Amniotic epithelial cell (primary cell): Measurements from ENCODE around the gene AMY2B.
"Not testable (repeated sequence)": the region's sequence is repeated elsewhere in the genome, so short reads cannot be mapped to it uniquely, and the experiment has no call there.

Source experiments
- DNase-seq: peaks from one replicate; pipeline ENCODE4 v3.0.0-alpha.2; 2010; ENCODE audit warnings: low read depth

The AMY2B gene

DNA sequence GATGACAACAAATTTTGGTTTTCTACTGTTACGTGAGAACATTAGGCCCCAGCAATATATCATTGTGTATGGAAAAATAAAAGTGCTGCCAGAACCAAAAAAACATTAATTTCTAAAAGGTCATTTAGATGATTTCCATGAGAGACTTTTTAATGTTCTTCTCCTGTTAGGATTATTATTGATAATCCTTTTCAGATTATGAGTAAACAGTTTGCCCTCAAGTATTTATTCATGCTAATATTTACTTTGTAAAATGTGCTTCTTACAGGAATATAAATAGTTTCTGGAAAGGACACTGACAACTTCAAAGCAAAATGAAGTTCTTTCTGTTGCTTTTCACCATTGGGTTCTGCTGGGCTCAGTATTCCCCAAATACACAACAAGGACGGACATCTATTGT, at the start of gene AMY2B:
Gene AMY2B, plus strand, starts transcription at position 301 of the 400 bp plus-strand sequence. Its CDS starts 14 bp downstream, at position 315.
- not testable (repeated sequence) for DNase-seq

DNA sequence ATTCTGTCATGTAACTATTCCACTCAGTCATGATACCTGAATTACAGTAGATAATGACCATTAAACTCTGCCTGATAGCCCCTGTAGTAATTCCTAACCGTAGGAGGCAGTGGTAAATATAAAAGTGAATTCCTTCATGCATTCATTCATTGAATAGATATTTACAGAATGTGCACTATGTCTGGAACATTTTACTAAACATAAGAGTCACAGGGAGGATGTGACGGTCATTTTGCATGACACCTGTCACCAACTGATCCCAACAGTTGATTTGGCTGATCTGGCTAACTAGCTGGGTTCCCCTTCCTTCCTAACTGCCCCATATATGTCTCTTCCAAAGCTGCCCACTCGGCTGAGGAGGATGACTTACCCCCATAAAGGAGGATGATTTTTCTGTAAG, 48.0 kb upstream of the AMY2B start:
- no peak for DNase-seq

DNA sequence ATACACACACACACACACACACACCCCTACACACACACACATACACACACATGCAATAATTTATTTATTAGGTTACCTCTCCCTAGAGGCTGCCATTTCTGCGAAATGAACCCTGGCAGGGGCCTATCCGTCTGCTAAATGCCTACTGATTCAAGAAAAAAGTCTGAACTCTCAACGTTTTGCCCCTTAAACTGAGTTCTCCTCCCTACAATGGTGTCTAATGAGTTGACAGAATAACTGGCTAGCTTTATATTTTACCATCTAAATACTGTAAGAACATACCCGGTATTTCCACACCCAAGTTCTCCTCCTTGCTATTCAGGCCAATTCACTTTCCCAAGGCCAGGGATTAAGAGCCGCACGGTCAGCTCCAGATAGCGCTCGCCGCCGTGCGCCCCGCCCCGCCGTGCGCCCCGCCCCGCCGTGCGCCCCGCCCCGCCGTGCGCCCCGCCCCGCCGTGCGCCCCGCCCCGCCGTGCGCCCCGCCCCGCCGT, 46.2 kb upstream of the AMY2B start:
- DNase-seq = peak; percentile 91

DNA sequence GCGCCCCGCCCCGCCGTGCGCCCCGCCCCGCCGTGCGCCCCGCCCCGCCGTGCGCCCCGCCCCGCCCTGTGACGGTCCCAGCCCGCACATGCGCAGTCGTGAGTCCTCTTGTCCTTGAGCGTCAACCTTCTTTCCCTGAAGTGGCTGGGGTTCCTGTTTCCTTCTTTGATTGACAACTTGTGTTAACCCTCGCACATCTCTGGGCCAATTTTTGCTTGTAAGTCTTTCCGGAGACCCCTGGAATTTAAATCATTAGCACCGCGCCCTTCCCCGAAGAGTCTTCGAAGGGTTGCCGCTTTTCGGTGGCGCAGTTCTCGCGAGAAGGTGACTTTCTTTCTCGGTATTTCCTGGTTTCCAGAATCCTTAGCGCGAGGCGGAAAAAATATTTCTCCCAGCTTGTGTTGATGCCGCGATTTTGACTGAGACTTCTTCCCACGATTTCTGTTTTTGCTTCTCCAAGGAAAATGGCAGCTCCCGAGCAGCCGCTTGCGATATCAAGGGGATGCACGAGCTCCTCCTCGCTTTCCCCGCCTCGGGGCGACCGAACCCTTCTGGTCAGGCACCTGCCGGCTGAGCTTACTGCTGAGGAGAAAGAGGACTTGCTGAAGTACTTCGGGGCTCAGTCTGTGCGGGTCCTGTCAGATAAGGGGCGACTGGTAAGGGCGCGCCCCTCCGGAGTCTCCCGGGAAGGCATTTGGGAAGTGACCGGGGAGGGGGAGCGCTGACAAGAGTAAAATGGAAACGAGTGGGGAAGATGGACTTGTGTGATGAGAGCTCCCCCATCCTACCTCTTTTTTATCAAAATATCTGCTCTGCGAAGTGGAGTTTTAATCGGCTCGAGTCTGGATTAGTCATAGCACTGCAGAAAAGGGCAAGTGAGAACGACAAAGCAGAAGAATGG, 45.5 kb upstream of the AMY2B start, which contains the start of gene RNPC3:
Gene RNPC3, plus strand, starts transcription at position 93 of the 901 bp plus-strand sequence. Its CDS starts 372 bp downstream, at position 465.
- peak; percentile 88 for DNase-seq

DNA sequence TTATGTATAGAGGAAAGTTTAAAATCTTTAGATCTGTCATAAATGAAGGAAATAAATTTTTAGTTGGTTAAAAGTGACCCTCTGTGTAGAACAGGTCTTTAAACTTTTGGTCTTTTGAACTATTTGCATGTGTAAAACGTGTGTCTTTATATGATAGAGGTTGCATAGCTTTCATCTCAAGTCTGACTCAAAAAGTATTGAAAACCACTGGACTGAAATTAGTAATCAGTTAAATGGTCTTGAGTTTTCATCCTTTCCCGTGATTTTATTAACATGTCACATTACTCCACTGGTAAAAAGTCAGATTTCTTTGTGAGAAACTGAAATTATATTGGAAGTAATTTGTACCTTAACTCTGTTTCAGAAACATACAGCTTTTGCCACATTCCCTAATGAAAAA, 44.1 kb upstream of the AMY2B start:
- DNase-seq = no peak

DNA sequence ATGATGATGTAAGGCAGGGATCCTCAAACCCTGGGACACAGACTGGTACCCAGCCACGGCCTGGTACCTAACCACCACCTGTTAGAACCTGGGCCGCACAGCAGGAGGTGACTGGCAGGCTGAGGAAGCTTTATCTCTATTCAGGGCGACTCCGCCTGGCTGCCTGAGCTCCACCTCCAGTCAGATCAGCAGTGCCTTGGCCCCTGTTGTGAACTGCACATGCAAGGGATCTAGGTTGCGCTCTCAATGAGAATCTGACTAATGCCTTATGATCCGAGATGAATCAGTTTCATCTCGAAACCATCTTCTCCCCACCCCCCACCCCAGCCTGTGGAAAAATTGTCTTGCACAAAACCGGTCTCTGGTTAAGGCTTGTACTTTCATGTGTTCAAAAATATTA, 41.6 kb upstream of the AMY2B start:
- peak; percentile 90 for DNase-seq

DNA sequence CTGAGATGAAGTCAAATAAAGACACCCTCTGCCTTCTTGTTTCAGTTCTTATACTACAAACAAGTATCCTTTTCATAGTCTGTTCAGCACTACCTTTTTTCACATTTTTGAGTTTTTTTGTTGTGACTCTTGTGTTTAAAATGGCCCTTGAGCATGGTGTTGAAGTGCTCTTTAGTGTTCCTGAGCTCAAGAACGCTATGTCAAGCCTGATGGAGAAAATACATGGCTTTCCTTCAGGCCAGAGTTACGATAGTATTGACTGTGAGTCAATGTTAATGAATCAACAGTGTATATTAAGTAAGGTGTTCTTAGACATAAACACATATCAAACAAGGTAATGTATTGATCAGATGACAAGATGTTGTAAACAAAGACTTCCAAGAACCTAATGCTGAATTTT, 33.2 kb upstream of the AMY2B start:
- DNase-seq = no peak

DNA sequence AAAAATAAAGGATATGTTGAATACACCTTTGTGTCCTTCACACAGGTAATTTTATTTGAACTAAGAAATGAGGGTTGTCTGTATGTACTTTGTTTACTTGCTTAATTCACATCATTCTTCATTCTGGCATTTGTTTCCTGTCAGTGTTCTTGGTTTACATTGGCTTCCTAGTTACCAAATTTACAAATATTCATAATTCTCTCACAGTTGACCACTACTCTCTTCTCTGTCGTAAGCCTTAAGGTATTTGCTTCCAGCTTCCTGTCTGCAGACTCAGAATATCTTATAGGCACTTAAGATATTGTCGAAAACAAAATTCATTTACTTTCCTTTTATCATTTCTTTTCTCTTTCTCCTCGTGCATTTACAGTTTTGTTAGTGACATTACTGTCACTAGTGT, 30.0 kb upstream of the AMY2B start:
- DNase-seq = peak; percentile 57

DNA sequence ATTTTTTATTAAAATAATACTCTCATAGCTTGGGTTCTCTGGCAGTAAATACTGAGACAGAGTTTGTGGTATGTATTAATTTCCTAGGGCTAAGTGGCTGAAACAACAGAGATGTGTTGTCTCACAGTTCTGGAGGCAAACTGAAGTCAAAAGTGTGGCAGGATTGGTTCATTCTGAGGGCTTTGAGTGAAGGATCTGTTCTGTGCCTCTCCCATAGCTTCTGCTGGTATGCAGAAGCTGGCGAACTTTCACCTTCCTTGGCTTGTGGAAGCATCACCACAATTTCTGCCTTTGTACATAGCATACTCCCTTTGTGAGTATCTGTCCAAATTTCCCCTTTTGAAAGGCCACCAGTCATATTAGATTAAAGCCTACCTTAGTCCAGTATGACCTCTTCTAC, 24.9 kb upstream of the AMY2B start:
- no peak for DNase-seq

DNA sequence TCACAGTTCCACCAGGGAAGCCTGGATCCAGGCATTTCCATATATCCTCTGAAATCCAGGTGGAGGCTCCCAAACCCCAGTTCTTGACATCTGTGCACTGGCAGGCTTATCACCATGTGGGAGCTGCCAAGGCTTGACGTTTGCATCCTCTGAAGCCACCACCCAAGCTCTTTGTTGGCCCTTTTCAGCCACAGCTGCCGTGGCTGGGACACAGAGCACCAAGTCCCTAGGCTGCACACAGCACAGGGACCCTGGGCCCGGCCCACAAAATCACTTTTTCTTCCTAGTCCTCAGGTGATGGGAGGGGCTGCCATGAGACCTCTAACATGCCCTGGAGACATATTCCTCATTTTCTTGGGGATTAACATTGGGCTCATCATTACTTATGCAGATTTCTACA, 23.5 kb upstream of the AMY2B start:
- DNase-seq = no peak

DNA sequence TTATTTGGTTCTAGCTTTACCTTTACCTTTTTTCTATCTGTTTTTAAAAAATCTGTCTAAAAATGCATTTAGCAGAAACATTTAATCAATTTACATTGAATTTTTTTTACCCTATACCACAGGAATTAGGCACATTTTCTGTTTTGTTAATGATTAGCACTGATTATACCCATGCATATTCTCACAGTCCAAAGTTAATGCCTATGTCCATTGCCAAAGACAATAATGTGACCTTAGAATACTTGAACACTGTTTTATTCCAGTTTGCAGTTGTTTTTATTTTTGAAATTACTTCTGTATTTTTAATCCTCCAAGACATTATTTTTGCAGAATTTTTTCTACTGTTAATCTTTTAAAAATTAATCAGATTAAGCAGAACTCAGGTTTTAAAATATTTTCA, 11.0 kb upstream of the AMY2B start:
- no peak for DNase-seq

DNA sequence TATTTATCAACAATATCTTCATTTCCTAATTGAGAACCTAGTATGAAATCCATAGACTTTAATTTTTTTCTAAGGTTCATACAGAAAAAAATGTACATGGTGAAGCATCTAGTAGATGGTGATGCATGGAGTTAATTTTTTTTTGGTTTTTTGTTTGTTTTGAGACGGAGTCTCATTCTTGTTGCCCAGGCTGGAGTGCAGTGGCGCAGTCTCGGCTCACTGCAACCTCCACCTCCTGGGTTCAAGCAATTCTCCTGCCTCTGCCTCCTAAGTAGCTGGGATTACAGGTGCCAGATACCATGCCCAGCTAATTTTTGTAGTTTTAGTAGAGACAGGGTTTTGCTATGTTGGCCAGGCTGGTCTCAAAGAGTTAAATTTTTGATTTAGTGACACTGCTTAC, 10.3 kb upstream of the AMY2B start:
- DNase-seq = not testable (repeated sequence)

DNA sequence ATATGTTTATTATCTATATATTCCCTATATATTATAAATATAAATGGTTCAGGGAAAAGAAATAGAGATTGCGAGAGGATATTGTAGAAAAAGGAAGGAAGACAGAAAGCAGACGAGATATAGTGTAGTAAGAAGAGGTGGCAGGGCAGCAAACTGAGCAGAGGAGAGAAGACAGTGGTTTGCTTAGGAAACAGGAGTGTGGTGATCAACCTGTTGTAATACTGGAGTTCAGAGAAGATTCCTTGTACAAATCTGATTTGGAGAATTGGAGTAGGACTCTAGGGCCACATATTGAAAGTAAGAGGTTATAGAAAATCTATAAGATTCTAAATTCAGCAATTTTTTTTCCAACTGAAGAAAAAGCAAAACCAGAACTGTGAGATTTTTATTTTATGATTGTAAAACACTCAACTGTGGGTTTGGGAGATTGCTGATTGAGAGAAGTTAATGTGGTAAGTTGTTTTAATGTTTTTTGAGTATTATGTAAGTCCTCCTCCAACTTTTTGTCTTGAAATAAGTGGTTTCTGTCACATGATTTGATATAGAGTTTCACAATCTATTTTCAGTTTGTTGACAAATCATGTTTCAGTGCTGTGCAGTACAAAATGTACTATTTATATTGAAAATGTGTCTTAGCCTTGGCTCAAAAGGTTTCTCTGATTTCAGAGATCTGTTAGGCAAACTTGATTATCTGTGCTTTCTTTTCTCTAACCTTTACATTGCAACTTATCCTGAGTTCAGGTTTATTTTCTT, 9.6 kb upstream of the AMY2B start:
- DNase-seq = peak; percentile 82

DNA sequence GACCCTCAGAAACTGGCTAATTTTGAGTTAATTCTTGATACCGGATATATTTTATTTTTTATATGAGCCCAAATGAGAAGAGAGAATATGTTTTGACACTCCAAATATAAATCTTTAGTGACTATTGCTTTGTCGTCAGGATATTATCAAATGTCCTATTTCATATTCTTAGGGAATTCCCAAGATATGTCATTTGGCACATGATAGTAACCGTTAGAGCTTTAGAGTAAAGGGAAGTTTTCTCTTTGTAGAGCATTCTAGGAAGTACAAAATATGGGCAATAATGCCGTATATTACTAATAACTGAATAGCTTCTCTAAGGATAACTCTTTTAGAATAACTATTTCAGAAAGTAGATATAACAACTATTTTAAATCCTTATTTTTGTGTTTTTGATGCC, 8.3 kb upstream of the AMY2B start:
- no peak for DNase-seq

DNA sequence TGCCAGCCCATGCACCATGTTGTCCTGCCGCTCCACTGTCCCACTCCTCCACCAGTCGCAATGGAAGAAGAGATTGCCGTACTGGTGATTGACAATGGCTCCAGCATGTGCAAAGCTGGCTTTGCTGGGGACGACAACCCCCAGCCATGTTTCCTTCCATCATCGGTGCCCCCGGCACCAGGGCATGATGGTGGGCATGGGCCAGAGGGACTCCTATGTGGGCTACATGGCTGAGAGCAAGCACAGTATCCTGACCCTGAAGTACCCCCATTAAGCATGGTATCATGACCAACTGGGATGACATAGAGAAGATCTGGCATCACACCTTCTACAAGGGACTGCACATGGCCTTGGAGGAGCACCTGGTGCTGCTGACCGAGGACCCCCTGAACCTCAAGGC, 1.9 kb upstream of the AMY2B start:
- no peak for DNase-seq

DNA sequence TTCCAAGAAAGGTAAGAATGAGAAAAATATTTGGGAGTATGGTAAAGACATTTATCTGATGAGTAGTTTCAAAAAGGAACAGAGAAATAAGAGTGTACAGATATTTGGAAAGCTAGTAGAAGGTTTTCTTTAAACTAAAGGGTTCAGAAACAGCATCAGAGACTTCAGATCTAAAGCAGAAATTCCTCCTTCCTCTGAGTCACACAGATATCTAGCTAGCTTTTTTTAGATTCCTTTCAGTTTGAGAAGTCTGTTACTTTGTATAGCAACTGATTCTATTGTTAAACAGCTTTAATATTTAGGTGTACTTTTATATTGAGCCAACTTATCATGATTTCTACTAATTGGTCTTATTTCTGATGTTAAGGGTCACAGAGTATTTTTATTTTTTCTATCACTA, 4.7 kb downstream of the AMY2B start:
- DNase-seq = no peak

DNA sequence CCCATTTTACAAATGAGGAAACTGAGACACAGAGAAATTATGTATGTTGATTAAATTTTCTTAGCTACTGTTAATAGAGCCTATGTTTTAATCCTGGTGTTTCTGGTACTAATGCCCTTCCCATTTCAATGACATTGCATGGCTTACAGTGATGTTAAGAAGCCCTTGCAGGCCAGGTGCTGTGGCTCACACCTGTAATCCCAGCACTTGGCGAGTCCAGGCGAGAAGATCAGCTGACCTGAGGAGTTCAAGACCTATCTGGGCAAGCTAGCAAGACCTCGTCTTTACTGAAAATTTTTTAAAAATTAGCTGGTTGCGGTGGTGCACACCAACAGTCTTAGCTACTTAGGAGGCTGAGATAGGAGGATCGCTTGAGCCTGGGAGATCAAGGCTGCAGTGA, 5.4 kb downstream of the AMY2B start:
- DNase-seq = not testable (repeated sequence)

DNA sequence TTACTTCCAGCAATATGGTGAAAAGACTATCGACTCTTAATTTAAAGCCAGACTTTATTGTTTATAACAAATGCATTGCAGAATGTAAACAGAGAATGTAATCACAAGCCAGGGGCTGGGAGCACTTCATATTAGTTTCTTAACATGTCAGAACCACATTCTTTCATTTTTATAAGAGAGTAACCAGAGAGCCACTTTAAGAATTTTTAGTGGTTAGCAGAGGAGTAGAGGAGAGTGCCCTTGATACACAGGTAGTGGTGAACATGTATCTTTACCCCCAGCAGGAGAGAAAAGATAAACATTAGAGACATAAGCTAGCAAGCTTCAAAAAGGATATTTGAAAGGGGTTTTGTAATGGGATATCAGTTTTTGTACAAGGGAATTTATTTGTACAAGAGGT, 11.1 kb downstream of the AMY2B start:
- DNase-seq = no peak

DNA sequence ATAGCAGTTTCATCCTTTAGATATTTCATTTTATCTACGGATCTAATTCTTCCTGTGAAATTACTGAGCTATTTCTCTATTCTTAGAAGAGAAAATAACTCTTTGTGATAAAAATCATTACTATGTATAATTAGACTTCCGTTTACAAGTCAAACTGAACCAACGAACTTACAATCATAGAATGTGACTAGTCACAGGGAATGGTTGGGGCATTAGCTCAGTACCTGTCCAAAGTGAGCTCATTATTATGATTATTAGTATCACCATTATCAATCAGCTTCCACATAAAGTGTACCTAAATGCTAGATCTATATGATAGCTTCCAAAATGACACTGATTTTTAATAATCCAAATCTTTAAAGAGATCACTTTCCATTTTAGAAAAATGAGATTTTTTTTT, 12.5 kb downstream of the AMY2B start:
- DNase-seq = no peak

DNA sequence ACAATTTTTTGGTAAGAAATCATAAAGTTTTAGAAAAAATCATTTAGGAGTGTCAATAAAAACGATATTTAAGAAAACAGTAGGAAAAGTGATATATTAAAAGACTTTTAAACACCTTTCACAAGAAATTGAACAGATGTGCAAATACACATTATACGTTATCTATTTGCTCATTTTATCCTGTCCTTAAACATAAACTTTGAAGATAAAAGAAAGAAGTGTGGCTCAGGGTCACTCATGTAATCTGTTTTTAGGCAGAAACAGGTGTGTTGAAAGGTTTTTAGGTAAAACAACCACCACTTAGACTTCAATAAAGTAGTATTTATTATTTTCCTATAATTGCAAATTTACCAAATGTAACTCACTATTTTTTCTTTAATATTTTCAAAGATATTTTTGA, 13.1 kb downstream of the AMY2B start:
- no peak for DNase-seq

DNA sequence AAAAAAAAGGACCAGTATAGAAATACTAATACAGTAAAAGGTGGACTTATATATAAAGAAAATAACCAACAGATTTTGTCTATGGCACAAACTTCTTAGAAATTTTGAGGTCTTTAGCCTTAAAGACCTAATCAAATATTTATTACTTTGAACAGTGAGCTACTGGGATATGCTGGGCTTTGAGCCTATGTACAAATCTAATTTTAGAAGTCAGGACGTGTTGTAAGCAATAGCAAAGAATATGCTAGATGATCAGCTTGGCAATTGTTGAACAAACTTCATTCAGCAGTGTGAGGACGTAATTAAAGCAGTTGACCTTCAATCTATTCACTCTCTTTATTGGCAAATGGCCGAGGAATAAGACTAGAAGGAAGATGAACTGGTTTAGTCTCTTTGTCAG, 31.4 kb downstream of the AMY2B start:
- DNase-seq = not testable (repeated sequence)

DNA sequence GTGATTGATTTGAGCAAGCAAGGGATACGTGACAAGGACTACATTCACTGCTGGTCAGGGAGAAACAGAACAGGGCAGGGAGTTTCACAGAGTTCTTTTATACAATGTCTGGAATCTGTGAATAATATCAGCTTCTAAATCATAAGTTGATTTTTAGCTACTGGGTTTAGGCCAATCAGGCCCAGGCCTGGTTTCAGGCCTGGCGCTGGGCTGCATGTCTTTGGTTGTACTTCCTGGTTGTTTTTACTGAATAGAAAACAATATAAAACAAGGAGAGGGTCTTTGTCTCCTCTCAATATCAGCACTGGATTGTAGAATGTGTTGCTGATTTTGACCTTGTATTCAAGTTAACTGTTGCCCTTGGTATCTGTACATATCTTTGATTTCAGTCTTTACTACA, 45.0 kb downstream of the AMY2B start:
- no peak for DNase-seq

DNA sequence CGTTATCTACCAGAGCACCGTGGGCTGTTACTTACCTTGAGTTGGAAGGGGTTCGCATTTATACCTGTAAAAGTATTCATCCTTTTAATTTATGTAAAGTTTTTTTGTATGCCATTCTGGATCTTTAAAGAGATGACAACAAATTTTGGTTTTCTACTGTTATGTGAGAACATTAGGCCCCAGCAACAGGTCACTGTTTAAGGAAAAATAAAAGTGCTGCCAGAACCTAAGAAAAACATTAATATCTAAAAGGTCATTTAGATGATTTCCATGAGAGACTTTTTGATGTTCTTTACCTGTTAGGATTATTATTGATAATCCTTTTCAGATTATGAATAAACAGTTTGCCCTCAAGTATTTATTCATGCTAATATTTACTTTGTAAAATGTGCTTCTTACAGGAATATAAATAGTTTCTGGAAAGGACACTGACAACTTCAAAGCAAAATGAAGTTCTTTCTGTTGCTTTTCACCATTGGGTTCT, 45.6 kb downstream of the AMY2B start, which contains the start of gene AMY2A:
Gene AMY2A, plus strand, starts transcription at position 434 of the 484 bp plus-strand sequence. Its CDS starts 14 bp downstream, at position 448.
- not testable (repeated sequence) for DNase-seq
